GM12891 (cell line): ENCODE data around the gene PEX14.

Source experiments
- PAX5 ChIP-seq: IDR thresholded peaks from 2 replicates; pipeline ENCODE4 v1.6.1; 2011; ENCODE audit warnings: low read length, moderate library complexity, mild to moderate bottlenecking; ENCODE audit not compliant: insufficient read depth, severe bottlenecking
- POLR2A ChIP-seq: IDR thresholded peaks from 2 replicates; pipeline ENCODE4 v1.6.1; 2011; ENCODE audit warnings: low read depth, low read length, control low read depth
- POLR2AphosphoS5 ChIP-seq: IDR thresholded peaks from 2 replicates; pipeline ENCODE4 v1.6.1; 2011; ENCODE audit warnings: low read depth, low read length, control low read depth
- POU2F2 ChIP-seq: IDR thresholded peaks from 2 replicates; pipeline ENCODE4 v1.6.1; 2011; ENCODE audit warnings: low read depth, mild to moderate bottlenecking, control low read depth, low read length, moderate library complexity
- SPI1 ChIP-seq: IDR thresholded peaks from 2 replicates; pipeline ENCODE4 v1.6.1; 2011; ENCODE audit warnings: low read depth, low read length, control low read depth
- TAF1 ChIP-seq: IDR thresholded peaks from 2 replicates; pipeline ENCODE4 v1.6.1; 2011; ENCODE audit warnings: low read depth, low read length, control low read depth

- no peak for TF ChIP-seq PAX5
- no peak for TF ChIP-seq TAF1
- no peak for TF ChIP-seq POLR2A
- no peak for TF ChIP-seq POLR2AphosphoS5
- no peak for TF ChIP-seq POU2F2
- no peak for TF ChIP-seq SPI1
Measured at GRCh38 chr1:10506677-10507047, 31.9 kb downstream of the PEX14 start.
